HG03442 (cell line): ENCODE measurements around the gene MEGF9.
"Not testable (repeated sequence)": the region's sequence is repeated elsewhere in the genome, so short reads cannot be mapped to it uniquely, and the experiment has no call there.

Source experiments
- ATAC-seq: cut with Tn5 transposase; IDR thresholded peaks from one replicate; pipeline ENCODE4 v1.9.1; 2021; ENCODE audit warnings: mild to moderate bottlenecking, moderate library complexity; ENCODE audit not compliant: unreplicated experiment

Gene MEGF9

GRCh38 chr9:120579139-120580050, 134.9 kb downstream of the MEGF9 start:
- ATAC-seq = peak; percentile 28

- no peak for ATAC-seq
These were observed 139.8 kb downstream of the MEGF9 start for GRCh38 chr9:120574473-120574872.

GRCh38 chr9:120572472-120572871, 141.8 kb downstream of the MEGF9 start:
- ATAC-seq = no peak

- ATAC-seq = no peak
These were observed 142.6 kb downstream of the MEGF9 start for GRCh38 chr9:120571443-120572257.

- ATAC-seq = no peak
These were observed 144.0 kb downstream of the MEGF9 start for GRCh38 chr9:120570296-120570695.

- no peak for ATAC-seq
These were observed 144.7 kb downstream of the MEGF9 start for GRCh38 chr9:120569556-120569955.

DNA sequence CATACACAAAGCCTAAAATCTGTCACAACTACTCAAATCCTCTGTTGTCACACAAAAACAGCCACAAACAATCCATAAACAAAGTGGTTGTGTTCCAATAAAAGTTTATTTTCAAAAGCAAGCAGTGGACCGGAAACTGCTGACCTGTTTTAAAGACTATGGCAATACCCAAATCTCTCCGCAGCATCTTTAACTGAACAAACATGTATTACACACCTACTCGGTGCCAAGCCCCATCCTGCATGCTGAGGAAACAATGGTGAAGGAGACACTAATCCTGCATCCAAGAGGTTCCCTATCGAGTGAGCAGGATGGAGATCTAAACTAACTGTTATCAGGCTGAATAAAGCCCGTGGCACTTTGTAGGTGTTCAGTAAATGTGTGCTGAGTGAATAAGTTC, 145.5 kb downstream of the MEGF9 start:
- ATAC-seq = no peak

DNA sequence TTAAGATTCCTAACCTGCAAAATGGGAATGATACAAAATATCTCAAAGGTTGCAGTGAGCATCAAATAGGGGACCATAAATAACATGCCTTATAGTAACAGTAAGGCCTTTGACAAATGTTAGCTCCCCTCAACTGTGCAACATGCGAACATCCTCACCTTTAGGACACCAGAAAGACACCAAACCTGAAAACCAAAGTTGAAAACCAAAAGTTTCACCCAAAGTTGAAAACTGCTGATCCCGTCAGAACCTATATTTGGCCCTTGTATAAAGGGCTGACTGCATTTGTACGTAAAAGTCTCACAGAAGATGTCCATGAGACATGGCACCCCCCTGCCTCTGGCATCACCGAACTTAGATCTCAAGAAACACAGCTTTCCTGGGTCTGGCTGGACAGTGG, 146.4 kb downstream of the MEGF9 start:
- no peak for ATAC-seq

DNA sequence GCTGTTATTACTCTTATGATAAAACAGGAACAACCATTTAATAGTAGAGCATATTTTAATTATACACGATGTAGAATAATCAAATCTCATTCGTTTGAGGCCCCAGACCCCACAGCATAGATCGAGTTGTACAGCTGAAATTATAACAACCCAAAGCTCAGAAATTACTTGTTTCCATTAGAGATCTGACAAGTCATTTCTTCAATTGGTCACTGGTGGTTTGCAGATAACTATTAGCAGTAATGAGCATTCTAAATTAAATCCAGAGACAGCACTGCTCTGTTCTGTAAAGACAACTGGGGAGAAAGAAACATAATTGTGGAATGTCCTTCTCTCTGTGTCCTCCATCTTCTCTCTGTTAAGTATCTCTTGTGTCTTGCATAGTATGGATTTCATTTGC, 147.2 kb downstream of the MEGF9 start:
- ATAC-seq = no peak

DNA sequence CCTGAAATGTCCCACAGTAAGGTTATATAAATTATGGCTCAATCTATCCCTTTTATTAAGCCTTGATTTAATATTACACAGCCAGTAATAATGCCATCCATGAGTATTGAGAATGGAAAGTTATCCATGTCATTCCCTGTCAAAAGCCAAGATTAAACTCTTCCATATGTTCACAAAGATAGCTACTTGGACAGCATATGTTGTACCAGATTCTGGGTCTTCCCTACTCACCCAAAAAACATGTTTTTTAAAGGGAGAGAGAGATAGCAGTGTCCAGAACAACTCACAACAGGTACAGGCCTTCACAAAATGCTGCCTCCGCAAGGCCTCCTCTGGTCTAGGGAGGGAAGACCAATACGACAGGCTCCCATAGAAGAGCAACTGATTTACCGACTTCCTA, 149.7 kb downstream of the MEGF9 start:
- ATAC-seq = no peak

DNA sequence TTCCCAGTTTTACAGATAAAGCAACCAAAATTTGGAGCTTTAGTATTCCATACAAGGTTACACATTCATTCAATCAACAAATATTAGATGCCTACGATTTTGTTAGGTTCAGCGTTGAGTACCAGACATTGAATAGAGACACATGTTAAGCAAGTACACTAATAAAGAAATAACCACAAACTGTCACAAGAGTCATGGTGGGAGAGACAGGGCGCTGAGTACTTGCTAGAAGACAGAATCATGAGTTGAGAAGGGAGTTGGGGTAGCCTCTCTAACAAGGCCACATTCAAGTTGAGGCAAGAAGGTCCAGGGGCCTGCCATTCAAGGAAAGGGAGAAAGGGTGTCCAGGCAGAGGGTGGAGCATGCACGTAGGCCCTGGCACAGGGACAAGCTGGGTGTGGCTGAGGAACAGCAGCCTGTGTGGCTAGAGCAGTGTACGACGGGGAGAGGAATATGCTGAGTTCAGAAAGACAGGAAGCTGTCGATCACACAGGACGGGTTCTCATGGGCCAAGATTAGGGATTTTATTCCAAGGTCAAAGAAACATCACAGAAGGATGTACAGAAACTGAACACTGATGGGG, 151.3 kb downstream of the MEGF9 start:
- ATAC-seq = no peak

GRCh38 chr9:120561709-120562108, 152.6 kb downstream of the MEGF9 start:
- no peak for ATAC-seq

GRCh38 chr9:120559546-120559945, 154.7 kb downstream of the MEGF9 start:
- no peak for ATAC-seq

- no peak for ATAC-seq
These were observed 155.8 kb downstream of the MEGF9 start for GRCh38 chr9:120558454-120558853.

GRCh38 chr9:120557205-120557604, 157.1 kb downstream of the MEGF9 start:
- ATAC-seq = no peak

GRCh38 chr9:120556775-120557174, 157.5 kb downstream of the MEGF9 start:
- no peak for ATAC-seq

DNA sequence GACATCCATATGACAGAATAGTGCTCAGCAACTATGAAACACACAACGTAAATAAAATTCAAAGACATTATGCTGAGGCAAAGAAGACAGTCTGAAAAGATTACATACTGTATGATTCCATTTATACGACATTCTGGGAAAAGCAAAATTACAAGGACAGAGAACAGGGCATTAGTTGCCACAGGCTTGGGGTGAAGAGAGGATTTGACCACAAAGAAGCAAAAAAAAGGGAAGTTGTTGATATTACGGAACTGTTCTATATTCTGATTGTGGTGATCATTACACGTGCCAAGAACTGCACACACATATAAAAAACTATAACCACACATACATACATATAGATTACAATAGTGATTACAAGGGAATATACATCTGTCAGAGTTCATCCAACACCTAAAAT, 158.4 kb downstream of the MEGF9 start:
- ATAC-seq = no peak

- ATAC-seq = not testable (repeated sequence)
These were observed 162.0 kb downstream of the MEGF9 start for GRCh38 chr9:120552210-120552704.
